ENCODE measurements around the gene AP3D1.

AP3D1 gene

GRCh38 chr19:2188708-2189385 lies 37.5 kb upstream of the AP3D1 start:
- ATAC-seq (peak; percentile 93), DNase-seq (ENCODE audit: low spot score in 2 of 2) (no peak)
- Mint-ChIP-seq H3K36me3 (peaks cover 99% of the 10 kb centered on the region), H3K9me3 (no peaks in the 10 kb centered on the region), H3K4me3 (no peak overlapping the region), H3K27ac (peak overlapping the region; percentile 34), H3K4me1 (peaks cover 35% of the 10 kb centered on the region)

DNA sequence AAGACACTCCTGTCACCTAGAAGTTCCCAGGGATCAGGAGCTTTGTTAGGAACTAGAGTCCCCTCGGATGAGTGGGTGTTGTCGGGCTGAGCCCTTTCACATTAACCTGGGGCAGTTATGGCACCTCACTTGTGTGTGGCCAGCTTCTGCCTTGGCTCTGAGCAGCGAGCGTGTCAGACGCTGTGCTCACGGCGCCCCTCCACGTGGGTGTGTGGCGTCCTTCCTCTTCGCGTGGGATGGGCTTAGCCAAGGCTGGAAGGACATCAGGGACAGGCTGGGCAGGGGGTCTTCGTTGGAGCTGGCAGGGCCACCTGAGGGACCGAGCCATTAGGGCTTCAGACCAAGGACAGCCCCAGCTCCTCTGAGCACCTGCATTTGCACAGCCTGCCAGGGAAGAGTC lies 35.8 kb upstream of the AP3D1 start:
- Mint-ChIP-seq H3K4me3 (no peak overlapping the region), H3K9me3 (no peaks in the 10 kb centered on the region), H3K27ac (peak overlapping the region; percentile 53), H3K36me3 (peaks cover 99% of the 10 kb centered on the region), H3K4me1 (peaks cover 45% of the 10 kb centered on the region)
- DNase-seq (ENCODE audit: low spot score in 2 of 2), result no peak
- no peak for ATAC-seq

DNA sequence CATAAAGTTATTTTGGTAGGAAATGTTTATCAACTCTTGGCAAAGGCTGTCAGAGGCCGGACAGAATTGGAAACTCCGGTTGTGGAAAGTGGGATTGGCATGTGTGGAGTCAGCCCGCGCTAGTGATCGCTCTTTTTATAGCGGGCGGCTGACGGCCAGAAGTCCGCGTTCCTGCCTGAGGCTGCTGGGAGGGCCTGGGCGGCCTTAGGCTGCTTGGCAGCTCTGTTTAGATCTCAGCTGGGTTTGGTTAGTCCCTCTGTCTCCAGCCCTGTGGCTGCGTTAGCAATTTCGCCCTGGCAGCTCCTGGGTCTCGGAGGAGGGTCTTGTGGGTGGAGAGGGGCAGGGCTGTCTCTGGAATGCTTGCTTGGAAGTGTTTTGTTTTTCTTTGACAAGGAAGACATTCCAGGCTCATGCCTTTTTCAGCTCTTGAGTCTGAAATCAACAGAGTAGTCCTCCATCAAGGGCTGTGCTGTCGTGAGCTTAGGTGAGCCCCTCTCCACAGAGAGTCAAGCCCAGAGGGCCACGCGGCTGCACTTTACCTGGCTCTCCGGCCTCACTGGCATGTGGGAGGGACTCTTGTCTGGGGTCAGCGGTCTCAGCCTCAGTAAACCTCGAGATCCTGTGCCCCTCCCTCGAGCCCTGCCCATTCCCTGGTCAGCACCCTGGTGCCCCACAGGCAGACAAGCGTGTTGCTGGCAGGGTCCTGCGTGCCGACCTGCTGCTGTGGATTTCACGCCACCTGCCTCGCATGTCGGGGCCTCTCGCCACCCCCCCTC lies 34.9 kb upstream of the AP3D1 start:
- H3K36me3 Mint-ChIP-seq, result peaks cover 99% of the 10 kb centered on the region
- DNase-seq (ENCODE audit: low spot score in 2 of 2), result no peak

DNA sequence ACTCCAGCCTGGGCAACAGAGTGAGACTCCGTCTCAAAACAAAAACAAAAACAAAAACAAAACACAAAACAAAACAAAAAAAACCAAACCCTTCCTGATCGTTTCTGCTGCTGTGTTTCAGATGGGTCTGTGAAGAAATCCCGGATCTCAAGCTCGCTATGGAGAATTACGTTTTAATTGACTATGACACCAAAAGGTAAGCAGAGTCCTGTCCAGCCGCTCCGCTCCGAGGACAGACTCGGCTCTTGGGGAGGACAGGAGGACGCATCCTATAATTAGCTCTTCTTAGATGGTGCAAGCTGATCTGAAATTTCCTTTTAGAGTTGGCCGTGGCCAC lies 34.3 kb upstream of the AP3D1 start:
- H3K4me3 Mint-ChIP-seq, result no peak overlapping the region
- no peaks in the 10 kb centered on the region for H3K9me3 Mint-ChIP-seq
- H3K36me3 Mint-ChIP-seq, result peaks cover 99% of the 10 kb centered on the region
- DNase-seq (ENCODE audit: low spot score in 2 of 2), result no peak
- H3K27ac Mint-ChIP-seq, result peak overlapping the region; percentile 50
- peaks cover 52% of the 10 kb centered on the region for H3K4me1 Mint-ChIP-seq
- ATAC-seq, result no peak

More for the DNA sequence above, 34.9 kb upstream of the AP3D1 start:
- ATAC-seq, result no peak
- peak overlapping the region; percentile 50 for H3K27ac Mint-ChIP-seq
- H3K9me3 Mint-ChIP-seq, result no peaks in the 10 kb centered on the region
- peaks cover 51% of the 10 kb centered on the region for H3K4me1 Mint-ChIP-seq
- H3K4me3 Mint-ChIP-seq, result no peak overlapping the region

- ATAC-seq (no peak), DNase-seq (ENCODE audit: low spot score in 2 of 2) (no peak)
- no peaks in the 10 kb centered on the region for H3K9me3 Mint-ChIP-seq
- peaks cover 64% of the 10 kb centered on the region for H3K4me1 Mint-ChIP-seq
- peaks cover 99% of the 10 kb centered on the region for H3K36me3 Mint-ChIP-seq
- no peak overlapping the region for H3K4me3 Mint-ChIP-seq
- no peak overlapping the region for H3K27ac Mint-ChIP-seq
Observed at GRCh38 chr19:2184422-2184975, 33.1 kb upstream of the AP3D1 start.

DNA sequence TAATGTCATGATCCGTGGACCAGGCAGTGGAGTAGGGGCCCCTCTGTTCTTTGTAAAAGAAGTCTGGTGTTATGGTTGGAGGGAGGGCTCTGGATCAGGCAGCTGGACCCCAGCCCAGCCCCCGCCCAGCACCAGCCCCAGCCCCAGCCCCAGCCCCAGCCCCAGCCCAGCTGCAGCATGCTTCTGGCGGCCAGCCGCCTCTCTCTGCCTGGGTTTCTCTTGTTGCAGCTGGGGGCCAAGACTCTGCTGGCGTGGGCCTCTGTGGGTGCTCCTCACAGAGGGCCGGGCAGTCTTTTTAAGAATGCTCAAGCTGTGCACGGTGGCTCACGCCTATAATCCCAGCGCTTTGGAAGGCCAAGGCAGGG lies 30.2 kb upstream of the AP3D1 start:
- H3K27ac Mint-ChIP-seq, result no peak overlapping the region
- no peaks in the 10 kb centered on the region for H3K9me3 Mint-ChIP-seq
- peaks cover 99% of the 10 kb centered on the region for H3K36me3 Mint-ChIP-seq
- no peak overlapping the region for H3K4me3 Mint-ChIP-seq
- DNase-seq (ENCODE audit: low spot score in 2 of 2) (no peak), ATAC-seq (no peak)
- H3K4me1 Mint-ChIP-seq, result peaks cover 64% of the 10 kb centered on the region

GRCh38 chr19:2180881-2181632 lies 29.7 kb upstream of the AP3D1 start:
- Mint-ChIP-seq H3K27ac (peak overlapping the region; percentile 52), H3K4me1 (peaks cover 70% of the 10 kb centered on the region), H3K4me3 (no peak overlapping the region), H3K36me3 (peaks cover 99% of the 10 kb centered on the region), H3K9me3 (no peaks in the 10 kb centered on the region)
- ATAC-seq, result no peak
- DNase-seq (ENCODE audit: low spot score in 2 of 2), result no peak

GRCh38 chr19:2180114-2180513 lies 28.7 kb upstream of the AP3D1 start:
- H3K27ac Mint-ChIP-seq, result peak overlapping the region; percentile 52
- peaks cover 70% of the 10 kb centered on the region for H3K4me1 Mint-ChIP-seq
- ATAC-seq (no peak), DNase-seq (ENCODE audit: low spot score in 2 of 2) (no peak)
- peaks cover 99% of the 10 kb centered on the region for H3K36me3 Mint-ChIP-seq
- H3K4me3 Mint-ChIP-seq, result no peak overlapping the region
- H3K9me3 Mint-ChIP-seq, result no peaks in the 10 kb centered on the region

DNA sequence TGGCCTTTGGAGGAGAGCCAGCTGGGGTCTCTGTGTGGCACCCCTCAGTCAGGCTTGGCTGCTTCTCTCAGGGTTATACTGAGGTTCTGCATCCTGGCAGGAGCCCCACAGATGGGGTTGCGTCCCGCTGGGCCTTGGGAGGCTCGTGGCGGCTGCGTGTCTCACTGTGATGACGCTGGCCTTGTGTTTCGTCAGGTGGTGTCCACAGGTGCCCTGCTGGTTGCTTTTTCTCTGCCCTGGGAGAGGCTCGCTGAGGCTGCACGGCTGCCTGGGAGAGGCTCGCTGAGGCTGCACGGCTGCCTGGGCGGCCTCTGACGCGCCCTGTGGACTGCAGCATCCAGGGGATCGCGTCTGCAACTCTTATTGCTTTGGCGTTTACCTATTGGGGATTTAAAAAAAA lies 27.7 kb upstream of the AP3D1 start:
- Mint-ChIP-seq H3K27ac (no peak overlapping the region), H3K9me3 (no peaks in the 10 kb centered on the region), H3K4me3 (no peak overlapping the region), H3K36me3 (peaks cover 99% of the 10 kb centered on the region), H3K4me1 (peaks cover 62% of the 10 kb centered on the region)
- no peak for DNase-seq (ENCODE audit: low spot score in 2 of 2)
- ATAC-seq, result no peak

- DNase-seq (ENCODE audit: low spot score in 2 of 2) (no peak), ATAC-seq (no peak)
- Mint-ChIP-seq H3K4me1 (peaks cover 65% of the 10 kb centered on the region), H3K36me3 (peaks cover 98% of the 10 kb centered on the region), H3K4me3 (no peak overlapping the region), H3K27ac (no peak overlapping the region), H3K9me3 (no peaks in the 10 kb centered on the region)
Observed at GRCh38 chr19:2176337-2176994, 25.1 kb upstream of the AP3D1 start.

DNA sequence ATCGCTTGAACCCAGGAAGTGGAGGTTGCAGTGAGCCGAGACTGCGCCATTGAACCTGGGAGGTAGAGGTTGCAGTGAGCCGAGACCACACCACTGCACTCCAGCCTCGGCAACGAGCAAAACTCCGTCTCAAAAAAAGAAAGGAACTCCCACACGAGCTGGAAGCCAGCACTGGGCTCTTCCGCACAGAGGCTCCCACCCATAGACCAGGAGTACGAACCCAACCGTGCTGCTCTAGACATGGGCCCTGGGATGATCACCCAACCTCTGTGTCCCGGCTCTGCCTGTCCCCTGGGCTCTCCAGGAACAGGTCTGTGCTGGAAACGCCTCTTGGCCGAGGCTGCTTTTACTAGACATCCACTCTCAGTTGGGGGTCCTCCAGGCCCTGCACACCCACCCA lies 24.4 kb upstream of the AP3D1 start:
- Mint-ChIP-seq H3K4me3 (no peak overlapping the region), H3K9me3 (no peaks in the 10 kb centered on the region), H3K4me1 (peaks cover 65% of the 10 kb centered on the region), H3K36me3 (peaks cover 98% of the 10 kb centered on the region), H3K27ac (no peak overlapping the region)
- DNase-seq (ENCODE audit: low spot score in 2 of 2) (no peak), ATAC-seq (no peak)

DNA sequence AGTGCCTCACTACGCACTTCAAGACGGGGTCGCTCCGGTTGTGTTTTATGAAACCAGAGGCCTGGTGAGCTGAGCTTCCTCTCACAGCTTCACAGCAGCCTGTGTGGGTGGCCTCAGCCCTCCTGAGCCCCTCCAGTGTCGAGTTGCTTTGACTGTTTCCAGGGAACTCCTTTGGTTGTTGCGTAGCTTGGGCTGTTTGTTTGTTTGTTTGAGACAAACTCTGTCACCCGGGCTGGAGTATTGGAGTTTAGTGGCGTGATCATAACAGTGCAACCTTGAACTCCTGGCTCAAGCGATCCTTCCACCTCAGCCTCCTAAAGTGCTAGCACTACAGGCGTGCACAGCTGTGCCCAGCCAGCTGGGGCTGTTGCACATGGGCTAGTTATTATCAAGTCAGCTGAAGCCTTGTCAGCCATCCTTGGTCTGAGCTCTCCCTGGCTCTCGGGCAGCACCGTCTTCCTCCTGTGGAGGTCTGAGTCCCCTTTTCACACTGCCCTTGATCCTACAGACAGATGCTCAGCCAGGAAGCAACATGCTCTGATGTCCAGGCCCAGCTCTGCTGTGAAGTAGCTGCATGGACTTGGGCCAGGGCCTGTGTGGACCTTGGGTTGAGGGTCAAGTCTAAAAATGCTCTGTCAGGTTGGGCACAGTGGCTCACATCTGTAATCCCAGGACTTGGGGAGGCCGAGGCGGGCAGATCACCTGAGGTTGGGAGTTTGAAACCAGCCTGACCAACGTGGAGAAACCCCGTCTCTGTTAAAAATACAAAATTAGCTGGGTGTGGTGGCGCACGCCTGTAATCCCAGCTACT lies 22.6 kb upstream of the AP3D1 start:
- H3K36me3 Mint-ChIP-seq, result peaks cover 94% of the 10 kb centered on the region
- H3K27ac Mint-ChIP-seq, result peak overlapping the region; percentile 10
- no peaks in the 10 kb centered on the region for H3K9me3 Mint-ChIP-seq
- DNase-seq (ENCODE audit: low spot score in 2 of 2) (no peak), ATAC-seq (no peak)
- peaks cover 65% of the 10 kb centered on the region for H3K4me1 Mint-ChIP-seq
- H3K4me3 Mint-ChIP-seq, result no peak overlapping the region

GRCh38 chr19:2173388-2173766 lies 22.0 kb upstream of the AP3D1 start:
- DNase-seq (ENCODE audit: low spot score in 2 of 2) (no peak), ATAC-seq (no peak)
- no peaks in the 10 kb centered on the region for H3K9me3 Mint-ChIP-seq
- peaks cover 94% of the 10 kb centered on the region for H3K36me3 Mint-ChIP-seq
- H3K4me1 Mint-ChIP-seq, result peaks cover 68% of the 10 kb centered on the region
- H3K4me3 Mint-ChIP-seq, result peak overlapping the region; percentile 90
- H3K27ac Mint-ChIP-seq, result no peak overlapping the region

GRCh38 chr19:2171349-2172145 lies 20.2 kb upstream of the AP3D1 start:
- peak; percentile 61 to 88 for DNase-seq (ENCODE audit: low spot score in 2 of 2)
- Mint-ChIP-seq H3K27ac (peak overlapping the region; percentile 32), H3K9me3 (no peaks in the 10 kb centered on the region), H3K4me3 (peak overlapping the region; percentile 90), H3K4me1 (peaks cover 78% of the 10 kb centered on the region), H3K36me3 (peaks cover 94% of the 10 kb centered on the region)
- ATAC-seq, result peak; percentile 80
